SK-N-SH treated with all-trans-retinoic acid at 6 μM for 48 hours (cell line): ENCODE measurements around the gene CCL5.

ENCODE experiments used
- ATAC-seq: fragments of 200-7000 bp; cut with Tn5 transposase; 3 replicates; pipeline ENCODE4 v1.9.1; 2020; ENCODE audit warnings: mild to moderate bottlenecking, moderate library complexity
- ARNTL ChIP-seq: fragments of 450-650 bp; formaldehyde crosslinking; IDR thresholded peaks from 2 replicates; pipeline ENCODE4 v1.5.0; 2020; ENCODE audit warnings: low read depth, mild to moderate bottlenecking, moderate library complexity, borderline replicate concordance
- BACH2 ChIP-seq: fragments of 250-450 bp; sonication (Bioruptor Pico); IDR thresholded peaks from 2 replicates; pipeline ENCODE4 v1.9.0; 2021; ENCODE audit warnings: mild to moderate bottlenecking, borderline replicate concordance
- CREB5 ChIP-seq: fragments of 250-450 bp; sonication (Bioruptor Pico); IDR thresholded peaks from 2 replicates; pipeline ENCODE4 v1.5.1; 2020; ENCODE audit warnings: low read depth, mild to moderate bottlenecking, moderate library complexity
- CSDC2 ChIP-seq: fragments of 250-450 bp; sonication (Bioruptor Pico); IDR thresholded peaks from 2 replicates; pipeline ENCODE4 v1.5.0; 2020; ENCODE audit warnings: mild to moderate bottlenecking, moderate library complexity
- CSRNP3 ChIP-seq: fragments of 250-450 bp; sonication (Bioruptor Pico); IDR thresholded peaks from 2 replicates; pipeline ENCODE4 v1.5.1; 2021; ENCODE audit warnings: mild to moderate bottlenecking, moderate library complexity
- ESRRG ChIP-seq: fragments of 250-450 bp; sonication (Bioruptor Pico); IDR thresholded peaks from 2 replicates; pipeline ENCODE4 v1.6.1; 2021; ENCODE audit warnings: mild to moderate bottlenecking
- GLIS3 ChIP-seq: fragments of 250-450 bp; sonication (Bioruptor Pico); IDR thresholded peaks from 2 replicates; pipeline ENCODE4 v1.5.0; 2020; ENCODE audit warnings: mild to moderate bottlenecking, moderate library complexity
- ISL1 ChIP-seq: fragments of 250-450 bp; sonication (Bioruptor Pico); IDR thresholded peaks from 2 replicates; pipeline ENCODE4 v2.1.2; 2022; ENCODE audit warnings: mild to moderate bottlenecking, moderate library complexity
- OSR1 ChIP-seq: fragments of 250-450 bp; sonication (Bioruptor Pico); IDR thresholded peaks from 2 replicates; pipeline ENCODE4 v1.8.0; 2022; ENCODE audit warnings: moderate library complexity, mild to moderate bottlenecking, inconsistent platforms
- PATZ1 ChIP-seq: fragments of 250-450 bp; sonication (Bioruptor Pico); IDR thresholded peaks from 2 replicates; pipeline ENCODE4 v1.8.0; 2020; ENCODE audit warnings: mild to moderate bottlenecking, moderate library complexity, borderline replicate concordance
- PPARA ChIP-seq: fragments of 250-450 bp; sonication (Bioruptor Pico); IDR thresholded peaks from 2 replicates; pipeline ENCODE4 v1.5.0; 2020; ENCODE audit warnings: mild to moderate bottlenecking, borderline replicate concordance
- RARB ChIP-seq: fragments of 250-450 bp; sonication (Bioruptor Pico); IDR thresholded peaks from 2 replicates; pipeline ENCODE4 v1.8.0; 2021; ENCODE audit warnings: mild to moderate bottlenecking, moderate library complexity
- SNAI2 ChIP-seq: fragments of 250-450 bp; sonication (Bioruptor Pico); IDR thresholded peaks from 2 replicates; pipeline ENCODE4 v1.5.0; 2020; ENCODE audit warnings: mild to moderate bottlenecking, moderate library complexity
- TCF4 ChIP-seq: fragments of 250-450 bp; sonication (Bioruptor Pico); IDR thresholded peaks from 2 replicates; pipeline ENCODE4 v1.8.0; 2021; ENCODE audit warnings: mild to moderate bottlenecking, moderate library complexity, borderline replicate concordance
- TOX ChIP-seq: fragments of 250-450 bp; sonication (Bioruptor Pico); IDR thresholded peaks from 2 replicates; pipeline ENCODE4 v1.8.0; 2021; ENCODE audit warnings: mild to moderate bottlenecking, moderate library complexity, borderline replicate concordance
- TSHZ2 ChIP-seq: fragments of 250-450 bp; sonication (Bioruptor Pico); IDR thresholded peaks from 2 replicates; pipeline ENCODE4 v1.5.0; 2020; ENCODE audit warnings: mild to moderate bottlenecking, moderate library complexity
- ZC3H10 ChIP-seq: fragments of 250-450 bp; sonication (Bioruptor Pico); IDR thresholded peaks from 2 replicates; pipeline ENCODE4 v1.5.1; 2021; ENCODE audit warnings: mild to moderate bottlenecking, moderate library complexity
- ZFP30 ChIP-seq: fragments of 450-650 bp; formaldehyde crosslinking; IDR thresholded peaks from 2 replicates; pipeline ENCODE4 v1.5.0; 2022; ENCODE audit warnings: mild to moderate bottlenecking, moderate library complexity
- ZNF565 ChIP-seq: fragments of 450-650 bp; formaldehyde crosslinking; conservative IDR thresholded peaks from 2 replicates; pipeline ENCODE4 v1.5.0; 2020; ENCODE audit warnings: low read depth, mild to moderate bottlenecking, moderate library complexity
- ZNF70 ChIP-seq: fragments of 450-650 bp; formaldehyde crosslinking; IDR thresholded peaks from 2 replicates; pipeline ENCODE4 v1.5.0; 2020; ENCODE audit warnings: mild to moderate bottlenecking, moderate library complexity
- ZNF8 ChIP-seq: fragments of 450-650 bp; formaldehyde crosslinking; IDR thresholded peaks from 2 replicates; pipeline ENCODE4 v1.5.0; 2020; ENCODE audit warnings: mild to moderate bottlenecking, moderate library complexity

Gene CCL5

GRCh38 chr17:35875800-35876139 is 4.4 kb downstream of the CCL5 start:
- ATAC-seq, result no peak
- TF ChIP-seq GLIS3 (CRISPR knock-in tag) (no peak), SNAI2 (CRISPR knock-in tag) (no peak)

- TF ChIP-seq TOX (CRISPR knock-in tag), result no peak
- ATAC-seq, result no peak
These were observed 4.9 kb downstream of the CCL5 start for GRCh38 chr17:35875072-35875799.

GRCh38 chr17:35872196-35872980 is 7.8 kb downstream of the CCL5 start:
- no peak for ATAC-seq
- TF ChIP-seq ZNF70 (CRISPR knock-in tag), result no peak

- ATAC-seq, result peak; percentile 36; the same call in 1 of the 3 replicates
These were observed 9.0 kb downstream of the CCL5 start for GRCh38 chr17:35870906-35871819.

GRCh38 chr17:35868737-35869136 is 11.4 kb downstream of the CCL5 start, which contains the start of gene HEATR9:
HEATR9 (minus strand) TSS chr17:35868891; CDS start chr17:35868742, 149 bp downstream.
- ATAC-seq, result no peak
- TF ChIP-seq TOX (CRISPR knock-in tag) (no peak), RARB (CRISPR knock-in tag) (no peak), ESRRG (CRISPR knock-in tag) (no peak), ARNTL (CRISPR knock-in tag) (no peak), TCF4 (CRISPR knock-in tag) (no peak), ISL1 (CRISPR knock-in tag) (no peak), ZC3H10 (no peak), PPARA (no peak), ZNF8 (CRISPR knock-in tag) (no peak), GLIS3 (CRISPR knock-in tag) (no peak), ZNF565 (CRISPR knock-in tag) (no peak), CREB5 (CRISPR knock-in tag) (no peak), SNAI2 (CRISPR knock-in tag) (no peak), PATZ1 (CRISPR knock-in tag) (no peak), ZFP30 (CRISPR knock-in tag) (no peak), OSR1 (CRISPR knock-in tag) (no peak), BACH2 (CRISPR knock-in tag) (no peak), TSHZ2 (CRISPR knock-in tag) (no peak), CSRNP3 (no peak)

More at GRCh38 chr17:35870906-35871819, 9.0 kb downstream of the CCL5 start:
- no peak for TF ChIP-seq TOX (CRISPR knock-in tag)
- no peak for TF ChIP-seq PPARA
- no peak for TF ChIP-seq RARB (CRISPR knock-in tag)
- TF ChIP-seq CREB5 (CRISPR knock-in tag), result no peak
- no peak for TF ChIP-seq GLIS3 (CRISPR knock-in tag)
- no peak for TF ChIP-seq CSDC2 (CRISPR knock-in tag)
- TF ChIP-seq ESRRG (CRISPR knock-in tag), result no peak
- TF ChIP-seq ARNTL (CRISPR knock-in tag), result no peak
